Activated CD4-positive, alpha-beta memory T cell treated with anti-CD3 and anti-CD28 coated beads, Interleukin-2, amount 10 ng/mL, durations not matched to agents 7 days and 5 days (primary cell): ENCODE results near the gene ADAMTS17. TPM values are rescaled to one million over a fixed set of nuclear protein-coding genes. Genes with fewer than 3 reads are reported as not detected.

ENCODE experiments used
- CTCF ChIA-PET: fragments of 350-600 bp; sonication (Branson Sonifier 250); formaldehyde crosslinking; loops from one replicate; lab custom pipeline; 2021; ENCODE audit warnings: antibody characterized with exemption, inconsistent platforms; lab: Charles Lee
- POLR2A ChIA-PET: fragments of 350-600 bp; sonication (Branson Sonifier 250); formaldehyde crosslinking; loops from one replicate; lab custom pipeline; 2021; ENCODE audit warnings: antibody characterized with exemption; lab: Charles Lee
- DNase-seq: peaks from one replicate; pipeline ENCODE4 v3.0.0-alpha.2; 2020
- H3K27ac Mint-ChIP-seq: one replicate; pipeline ENCODE4 v1.8.0; 2021; ENCODE audit warnings: mild to moderate bottlenecking, mixed read lengths
- H3K27me3 Mint-ChIP-seq: one replicate; pipeline ENCODE4 v1.8.0; 2021; ENCODE audit warnings: mixed read lengths
- H3K36me3 Mint-ChIP-seq: one replicate; pipeline ENCODE4 v1.8.0; 2021; ENCODE audit warnings: low read depth, mixed read lengths
- H3K4me1 Mint-ChIP-seq: one replicate; pipeline ENCODE4 v1.8.0; 2021; ENCODE audit warnings: mixed read lengths
- H3K4me3 Mint-ChIP-seq: one replicate; pipeline ENCODE4 v1.8.0; 2021; ENCODE audit warnings: mild to moderate bottlenecking, mixed read lengths
- H3K9me3 Mint-ChIP-seq: one replicate; pipeline ENCODE4 v1.8.0; 2021; ENCODE audit warnings: mixed read lengths
- total RNA-seq, 2 experiments: library from RNA; stranded (reverse); gene quantifications; one replicate each; pipeline ENCODE4 v1.2.3, GENCODE V29; 2021

The ADAMTS17 gene
- total RNA-seq, 2 experiments from 2014 or later = 0.38 to 0.68 TPM

DNA sequence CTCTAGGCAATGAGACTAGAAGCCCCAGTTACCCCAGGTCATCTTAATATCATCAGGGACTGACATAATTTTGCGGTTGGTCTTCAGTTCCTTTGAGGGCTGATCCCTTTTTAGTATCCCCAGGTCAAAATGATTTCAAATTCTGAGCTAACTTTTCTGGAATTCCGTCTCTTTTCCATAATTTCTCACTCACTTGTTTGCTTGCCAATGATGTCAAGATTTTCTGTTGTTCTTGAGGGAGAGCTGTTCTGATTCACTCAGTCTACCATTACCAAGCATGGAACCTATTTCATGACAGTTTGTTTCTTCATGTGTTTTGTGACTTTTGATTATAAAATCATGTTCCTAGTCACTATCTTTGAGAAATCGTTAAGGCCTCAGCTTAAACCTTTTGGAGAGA, 418.1 kb downstream of the ADAMTS17 start:
- Mint-ChIP-seq H3K27ac (no peak overlapping the region), H3K4me3 (no peak overlapping the region), H3K4me1 (peaks cover 10% of the 10 kb centered on the region), H3K36me3 (no peaks in the 10 kb centered on the region), H3K9me3 (no peaks in the 10 kb centered on the region), H3K27me3 (peaks cover 37% of the 10 kb centered on the region)
- DNase-seq = no peak
- POLR2A ChIA-PET = interaction anchor here (0.6 kb wide), 1 partner anchor 1262 kb away, joined by 3 read pairs; no protein-coding TSS in a partner anchor
- CTCF ChIA-PET = no interaction called here

Other genes starting within 250 kb of the ADAMTS17 start
- gene CERS3, start 187.0 kb upstream of the ADAMTS17 start, total RNA-seq = under 1 TPM; 0.33 to 0.43 TPM